GM12878 (cell line): ENCODE data around the gene NFKBIB. TPM values are rescaled to one million over a fixed set of nuclear protein-coding genes. Genes with fewer than 3 reads are reported as not detected.

Experiments
- ATAC-seq: fragments of 200-7000 bp; cut with Tn5 transposase; 3 replicates; pipeline ENCODE4 v1.9.1; 2020; ENCODE audit warnings: mild to moderate bottlenecking, moderate library complexity
- BruUV-seq: library from RNA; stranded (reverse); fragments of 400-500 nt; replicated peaks from 2 replicates; lab custom pipeline; 2021; lab: Mats Ljungman, UMichigan
- CTCF ChIA-PET: fragments of 300-600 bp; sonication (Branson Sonifier 250); formaldehyde crosslinking; extraction: SDS; loops from one replicate; lab custom pipeline; 2021; ENCODE audit warnings: inconsistent platforms; lab: Yijun Ruan, JAX
- POLR2A ChIA-PET: fragments of 350-600 bp; formaldehyde crosslinking; extraction: SDS; loops from one replicate; lab custom pipeline; 2021; ENCODE audit warnings: inconsistent platforms; lab: Charles Lee
- RAD21 ChIA-PET: fragments of 300-600 bp; sonication (Branson Sonifier 250); formaldehyde crosslinking; loops from one replicate; lab custom pipeline; 2023; ENCODE audit warnings: antibody characterized with exemption; ENCODE audit not compliant: unreplicated experiment; lab: Charles Lee
- SMC1A ChIA-PET: fragments of 300-600 bp; sonication (Branson Sonifier 250); formaldehyde crosslinking; loops from one replicate; lab custom pipeline; 2023; ENCODE audit not compliant: unreplicated experiment, uncharacterized antibody; lab: Charles Lee
- DNase-seq: peaks from one replicate; pipeline ENCODE4 v3.0.0-alpha.2; 2011; ENCODE audit warnings: low read depth, low spot score
- FAIRE-seq: peaks from 3 replicates; lab custom pipeline; 2011; peaks lifted over from hg19 to GRCh38; lab: Jason Lieb, UNC
- H2AFZ ChIP-seq: 2 replicates; pipeline ENCODE4 v1.6.0; 2011; ENCODE audit warnings: low read depth, low read length, control low read depth; ENCODE audit not compliant: control insufficient read depth
- H3K27ac ChIP-seq: 2 replicates; pipeline ENCODE4 v1.5.1; 2011; ENCODE audit warnings: control low read depth; ENCODE audit not compliant: control insufficient read depth, insufficient read depth
- H3K27me3 ChIP-seq, 2 experiments: replicated peaks in 1 of 2; 2 replicates each; pipeline versions ENCODE4 v1.6.0 to v1.6.1; 2011; ENCODE audit warnings: low read length in 1 of 2; ENCODE audit not compliant: control insufficient read depth in 2 of 2, insufficient read depth in 2 of 2
- H3K36me3 ChIP-seq, 2 experiments: 2 replicates each; pipeline ENCODE4 v1.5.1; 2011; ENCODE audit warnings: low read length in 1 of 2; ENCODE audit not compliant: control insufficient read depth in 2 of 2, insufficient read depth in 2 of 2
- H3K4me1 ChIP-seq: 2 replicates; pipeline ENCODE4 v1.6.1; 2011; ENCODE audit warnings: mild to moderate bottlenecking, low read length, moderate library complexity, mixed read lengths; ENCODE audit not compliant: control insufficient read depth, insufficient read depth
- H3K4me2 ChIP-seq: 2 replicates; pipeline ENCODE4 v1.6.0; 2011; ENCODE audit warnings: control low read depth; ENCODE audit not compliant: control insufficient read depth, insufficient read depth
- H3K4me3 ChIP-seq: fragments of 200-600 bp; sonication (generic); 2 replicates; pipeline ENCODE4 v1.5.1; 2016
- H3K79me2 ChIP-seq: 2 replicates; pipeline ENCODE4 v1.6.0; 2011; ENCODE audit warnings: low read length; ENCODE audit not compliant: control insufficient read depth, insufficient read depth
- H3K9ac ChIP-seq: 2 replicates; pipeline ENCODE4 v1.8.0; 2011; ENCODE audit warnings: low read length, control low read depth, mixed read lengths; ENCODE audit not compliant: control insufficient read depth, insufficient read depth
- H3K9me3 ChIP-seq: replicated peaks from 3 replicates; pipeline ENCODE4 v1.5.1; 2011; ENCODE audit warnings: mild to moderate bottlenecking, low read length; ENCODE audit not compliant: control insufficient read depth, insufficient read depth
- H4K20me1 ChIP-seq: 2 replicates; pipeline ENCODE4 v1.6.0; 2011; ENCODE audit not compliant: control insufficient read depth, insufficient read depth
- BCLAF1 ChIP-seq: fragments of 450-650 bp; IDR thresholded peaks from 2 replicates; pipeline ENCODE4 v1.6.1; 2017; ENCODE audit warnings: antibody characterized with exemption, mild to moderate bottlenecking, moderate library complexity
- EZH2 ChIP-seq: IDR thresholded peaks from 2 replicates; pipeline ENCODE4 v1.6.1; 2012; ENCODE audit warnings: low read depth, mild to moderate bottlenecking, control low read depth, inconsistent platforms, low read length, borderline replicate concordance; ENCODE audit not compliant: control insufficient read depth
- HCFC1 ChIP-seq: fragments of 150-350 bp; IDR thresholded peaks from 2 replicates; pipeline ENCODE4 v1.6.1; 2014; ENCODE audit warnings: low read length
- LARP7 ChIP-seq: fragments of 450-650 bp; IDR thresholded peaks from 2 replicates; pipeline ENCODE4 v1.6.1; 2017; ENCODE audit warnings: mild to moderate bottlenecking
- NFXL1 ChIP-seq: fragments of 450-650 bp; IDR thresholded peaks from 2 replicates; pipeline ENCODE4 v1.6.1; 2017; ENCODE audit warnings: antibody characterized with exemption, mild to moderate bottlenecking, borderline replicate concordance
- NR2C1 ChIP-seq: fragments of 450-650 bp; IDR thresholded peaks from 2 replicates; pipeline ENCODE4 v1.6.1; 2017; ENCODE audit warnings: antibody characterized with exemption, mild to moderate bottlenecking, moderate library complexity
- PAX8 ChIP-seq: fragments of 450-650 bp; IDR thresholded peaks from 2 replicates; pipeline ENCODE4 v1.6.1; 2017; ENCODE audit warnings: mild to moderate bottlenecking, moderate library complexity
- RFX5 ChIP-seq: IDR thresholded peaks from 2 replicates; pipeline ENCODE4 v1.6.1; 2011; ENCODE audit warnings: low read depth, low read length, improper control_type of control experiment
- SMAD1 ChIP-seq: fragments of 450-650 bp; IDR thresholded peaks from 2 replicates; pipeline ENCODE4 v1.6.1; 2018; ENCODE audit warnings: mild to moderate bottlenecking, low read depth; ENCODE audit not compliant: partially characterized antibody
- SREBF2 ChIP-seq: IDR thresholded peaks from 2 replicates; pipeline ENCODE4 v1.6.1; 2012; ENCODE audit warnings: mild to moderate bottlenecking, low read length
- ZNF622 ChIP-seq: fragments of 450-650 bp; IDR thresholded peaks from 2 replicates; pipeline ENCODE4 v1.6.1; 2017; ENCODE audit warnings: mild to moderate bottlenecking, inconsistent platforms
- WGBS: methylation state at CpG from one replicate; pipeline ENCODE4 v1.1.6; 2016; ENCODE audit warnings: low lambda C conversion rate; ENCODE audit not compliant: insufficient replicate concordance, insufficient coverage; ENCODE audit errors: missing lambda C conversion rate; 5-methylcytosine and 5-hydroxymethylcytosine counted together
- in situ Hi-C: fragments of 300-500 bp; cut with MboI; formaldehyde crosslinking; loops from 9 replicates; pipeline ENCODE4 v1.14.3; 2018; ENCODE audit warnings: mixed read lengths
- intact Hi-C: fragments of 100-400 bp; cut with micrococcal nuclease; formaldehyde crosslinking; loops from one replicate; pipeline ENCODE4 v1.14.2; 2022; ENCODE audit not compliant: unreplicated experiment
- polyA plus RNA-seq, 11 experiments: library from polyadenylated mRNA; depleted of rRNA in 4 of 11; unstranded in 6 of 11; stranded (reverse) in 5 of 11; fragments of >200 nt; fragmentation: Nextera tagmentation in 4 of 11; fragmentation: Illumina TruSeq in 1 of 11; extraction: Ambion mirVana in 4 of 11; extraction: Trizol in 1 of 11; gene quantifications; 1 replicate in 1 of 11; 2 replicates in 10 of 11; pipeline versions ENCODE4 v1.2.1 to v1.2.3, GENCODE V29; 2011 to 2016; ENCODE audit warnings: inconsistent platforms in 2 of 11, missing spikeins in 2 of 11, low read depth in 1 of 11
- total RNA-seq, 4 experiments: library from RNA; depleted of rRNA in 3 of 4; stranded (reverse); fragments of >200 nt in 3 of 4; fragmentation: Illumina TruSeq in 1 of 4; extraction: Trizol in 1 of 4; gene quantifications; 2 replicates each; pipeline versions ENCODE4 v1.2.1 to v1.2.3, GENCODE V29; 2013 to 2021
- TF ChIP-seq, protein P1 (sequence below): IDR thresholded peaks from 2 replicates; pipeline ENCODE4 v1.6.1; 2012; ENCODE audit warnings: mild to moderate bottlenecking, low read depth, low read length
- TF ChIP-seq, protein P2 (sequence below): IDR thresholded peaks from 2 replicates; pipeline ENCODE4 v1.6.1; 2011; ENCODE audit warnings: low read depth, low read length, improper control_type of control experiment, borderline replicate concordance

Gene NFKBIB
- total and polyA plus RNA-seq, 10 of the 15 experiments (the other 5 are each of a cell fraction or from before 2014, with no cell fraction given) = 1.2 to 60.9 (median 31.0) TPM

DNA sequence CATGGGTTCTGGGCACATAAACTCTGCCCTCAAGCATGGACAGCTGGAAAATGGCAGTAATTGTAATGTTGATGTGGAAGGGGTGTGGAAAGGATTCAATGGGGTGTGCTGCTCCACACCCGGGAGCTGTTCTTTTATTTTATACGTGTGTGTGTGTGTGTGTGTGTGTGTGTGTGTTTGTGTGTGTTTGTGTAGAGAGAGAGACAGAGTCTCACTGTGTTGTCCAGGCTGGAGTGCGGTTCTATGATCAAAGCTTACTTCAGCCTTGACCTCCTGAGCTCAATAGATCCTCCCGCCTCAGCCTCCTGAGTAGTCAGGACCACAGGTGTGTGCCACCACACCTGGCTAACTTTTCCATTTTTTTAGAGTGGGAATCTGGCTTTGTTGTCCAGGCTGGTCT is 33.8 kb downstream of the NFKBIB start (continued):
- TF ChIP-seq BCLAF1 (no peak), LARP7 (no peak)

- FAIRE-seq = no peak
- ATAC-seq = no peak
- Histone ChIP-seq H3K79me2 (no peaks in the 10 kb centered on the region), H4K20me1 (no peaks in the 10 kb centered on the region), H3K27ac (no peak overlapping the region), H3K9ac (no peak overlapping the region), H2AFZ (no peak overlapping the region), H3K4me2 (no peak overlapping the region), H3K36me3 (no peaks in the 10 kb centered on the region), H3K4me3 (no peak overlapping the region), H3K9me3 (no peaks in the 10 kb centered on the region; the same call in 2 of the 3 replicates), H3K27me3 (no peaks in the 10 kb centered on the region; a peak in 1 of 4 replicates), H3K4me1 (no peaks in the 10 kb centered on the region)
- in situ Hi-C loops (no loop called here), intact Hi-C loops (no loop called here)
- SMC1A ChIA-PET = interaction anchor here (0.9 to 1.4 kb wide), 2 partner anchors 9 to 22 kb away, joined by 4 to 6 read pairs; partner anchors contain the start of genes MRPS12 and SARS2
- CTCF ChIA-PET = interaction anchor here (0.9 to 1.5 kb wide), 3 partner anchors 8 to 305 kb away, joined by 4 to 6 read pairs (median 4); partner anchors contain the start of genes MRPS12 and SARS2
- POLR2A ChIA-PET = no interaction called here
- DNase-seq = no peak
- 60% methylated on average over 5 of the region's 5 CpGs for WGBS
- no TSS peak for BruUV-seq
- RAD21 ChIA-PET = no interaction called here
- no peak for TF ChIP-seq PAX8
- TF ChIP-seq SREBF2 = no peak
- no peak for TF ChIP-seq BCLAF1
- no peak for TF ChIP-seq NR2C1
- TF ChIP-seq, protein P1, sequence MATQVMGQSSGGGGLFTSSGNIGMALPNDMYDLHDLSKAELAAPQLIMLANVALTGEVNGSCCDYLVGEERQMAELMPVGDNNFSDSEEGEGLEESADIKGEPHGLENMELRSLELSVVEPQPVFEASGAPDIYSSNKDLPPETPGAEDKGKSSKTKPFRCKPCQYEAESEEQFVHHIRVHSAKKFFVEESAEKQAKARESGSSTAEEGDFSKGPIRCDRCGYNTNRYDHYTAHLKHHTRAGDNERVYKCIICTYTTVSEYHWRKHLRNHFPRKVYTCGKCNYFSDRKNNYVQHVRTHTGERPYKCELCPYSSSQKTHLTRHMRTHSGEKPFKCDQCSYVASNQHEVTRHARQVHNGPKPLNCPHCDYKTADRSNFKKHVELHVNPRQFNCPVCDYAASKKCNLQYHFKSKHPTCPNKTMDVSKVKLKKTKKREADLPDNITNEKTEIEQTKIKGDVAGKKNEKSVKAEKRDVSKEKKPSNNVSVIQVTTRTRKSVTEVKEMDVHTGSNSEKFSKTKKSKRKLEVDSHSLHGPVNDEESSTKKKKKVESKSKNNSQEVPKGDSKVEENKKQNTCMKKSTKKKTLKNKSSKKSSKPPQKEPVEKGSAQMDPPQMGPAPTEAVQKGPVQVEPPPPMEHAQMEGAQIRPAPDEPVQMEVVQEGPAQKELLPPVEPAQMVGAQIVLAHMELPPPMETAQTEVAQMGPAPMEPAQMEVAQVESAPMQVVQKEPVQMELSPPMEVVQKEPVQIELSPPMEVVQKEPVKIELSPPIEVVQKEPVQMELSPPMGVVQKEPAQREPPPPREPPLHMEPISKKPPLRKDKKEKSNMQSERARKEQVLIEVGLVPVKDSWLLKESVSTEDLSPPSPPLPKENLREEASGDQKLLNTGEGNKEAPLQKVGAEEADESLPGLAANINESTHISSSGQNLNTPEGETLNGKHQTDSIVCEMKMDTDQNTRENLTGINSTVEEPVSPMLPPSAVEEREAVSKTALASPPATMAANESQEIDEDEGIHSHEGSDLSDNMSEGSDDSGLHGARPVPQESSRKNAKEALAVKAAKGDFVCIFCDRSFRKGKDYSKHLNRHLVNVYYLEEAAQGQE = no peak
- no peak for TF ChIP-seq HCFC1
- TF ChIP-seq NFXL1 = no peak
- no peak for TF ChIP-seq SMAD1
- no peak for TF ChIP-seq ZNF622
- no peak for TF ChIP-seq RFX5
- TF ChIP-seq EZH2 = no peak
- TF ChIP-seq, protein P2, sequence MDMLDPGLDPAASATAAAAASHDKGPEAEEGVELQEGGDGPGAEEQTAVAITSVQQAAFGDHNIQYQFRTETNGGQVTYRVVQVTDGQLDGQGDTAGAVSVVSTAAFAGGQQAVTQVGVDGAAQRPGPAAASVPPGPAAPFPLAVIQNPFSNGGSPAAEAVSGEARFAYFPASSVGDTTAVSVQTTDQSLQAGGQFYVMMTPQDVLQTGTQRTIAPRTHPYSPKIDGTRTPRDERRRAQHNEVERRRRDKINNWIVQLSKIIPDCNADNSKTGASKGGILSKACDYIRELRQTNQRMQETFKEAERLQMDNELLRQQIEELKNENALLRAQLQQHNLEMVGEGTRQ = no peak
These were observed 40.2 kb downstream of the NFKBIB start for GRCh38 chr19:38939957-38940356.
